ENCODE results near the gene ERRFI1.
"Not testable (repeated sequence)": the region's sequence is repeated elsewhere in the genome, so short reads cannot be mapped to it uniquely, and the experiment has no call there.

ERRFI1 gene

GRCh38 chr1:7967651-7968050 is 58.5 kb downstream of the ERRFI1 start:
- DNase-seq (ENCODE audit: low spot score): no peak

- DNase-seq (ENCODE audit: low spot score): no peak
Observed at GRCh38 chr1:7967196-7967595, 58.9 kb downstream of the ERRFI1 start.

GRCh38 chr1:7964476-7964875 is 61.6 kb downstream of the ERRFI1 start:
- no peak for DNase-seq (ENCODE audit: low spot score)

- DNase-seq (ENCODE audit: low spot score): not testable (repeated sequence)
Observed at GRCh38 chr1:7963841-7964240, 62.3 kb downstream of the ERRFI1 start.

- DNase-seq (ENCODE audit: low spot score): not testable (repeated sequence)
Observed at GRCh38 chr1:7963378-7963730, 62.8 kb downstream of the ERRFI1 start.

- DNase-seq (ENCODE audit: low spot score): no peak
Observed at GRCh38 chr1:7962636-7963377, 63.3 kb downstream of the ERRFI1 start.

- DNase-seq (ENCODE audit: low spot score): no peak
Observed at GRCh38 chr1:7962014-7962335, 64.1 kb downstream of the ERRFI1 start.
